PC-3 (cell line): ENCODE data around the gene RET. TPM values are rescaled to one million over a fixed set of nuclear protein-coding genes. Genes with fewer than 3 reads are reported as not detected.

ENCODE experiments used
- ATAC-seq: fragments of 200-7000 bp; cut with Tn5 transposase; 2 replicates; pipeline ENCODE4 v1.9.1; 2020; ENCODE audit warnings: mild to moderate bottlenecking, moderate library complexity
- BruUV-seq: library from RNA; stranded (reverse); fragments of 400-500 nt; replicated peaks from 2 replicates; lab custom pipeline; 2021; lab: Mats Ljungman, UMichigan
- CTCF ChIA-PET: fragments of 300-600 bp; sonication (Branson Sonifier 250); formaldehyde crosslinking; loops from one replicate; lab custom pipeline; 2022; ENCODE audit warnings: antibody characterized with exemption; lab: Charles Lee
- POLR2A ChIA-PET: fragments of 300-600 bp; sonication (Branson Sonifier 250); formaldehyde crosslinking; loops from one replicate; lab custom pipeline; 2022; ENCODE audit warnings: antibody characterized with exemption; ENCODE audit not compliant: unreplicated experiment; lab: Charles Lee
- DNase-seq: peaks from one replicate; pipeline ENCODE4 v3.0.0-alpha.2; 2015
- H2AFZ ChIP-seq: fragments of 300-600 bp; sonication (generic); 2 replicates; pipeline ENCODE4 v1.6.0; 2016; ENCODE audit warnings: antibody characterized with exemption, low read length
- H3F3A ChIP-seq: fragments of 300-600 bp; sonication (generic); one replicate; pipeline ENCODE4 v1.6.0; 2017; ENCODE audit warnings: antibody characterized with exemption, low read length, control low read depth, mild to moderate bottlenecking; ENCODE audit not compliant: unreplicated experiment
- H3K27ac ChIP-seq: fragments of 300-600 bp; sonication (generic); 2 replicates; pipeline ENCODE4 v1.5.1; 2016; ENCODE audit warnings: mild to moderate bottlenecking, low read length
- H3K27me3 ChIP-seq: fragments of 300-600 bp; sonication (generic); 2 replicates; pipeline ENCODE4 v1.6.1; 2016; ENCODE audit warnings: low read length, mixed read lengths
- H3K36me3 ChIP-seq: fragments of 300-600 bp; sonication (generic); 2 replicates; pipeline ENCODE4 v1.6.1; 2016; ENCODE audit warnings: low read depth, mixed run types, low read length, mixed read lengths
- H3K4me1 ChIP-seq: fragments of 300-600 bp; sonication (generic); 2 replicates; pipeline ENCODE4 v1.5.1; 2016; ENCODE audit warnings: low read length; ENCODE audit not compliant: insufficient read depth
- H3K4me2 ChIP-seq: fragments of 300-600 bp; sonication (generic); 2 replicates; pipeline ENCODE4 v1.6.0; 2016; ENCODE audit warnings: low read length
- H3K4me3 ChIP-seq: fragments of 300-600 bp; sonication (generic); 2 replicates; pipeline ENCODE4 v1.5.1; 2016; ENCODE audit warnings: mild to moderate bottlenecking, low read length, mixed read lengths
- H3K79me2 ChIP-seq: fragments of 300-600 bp; sonication (generic); 2 replicates; pipeline ENCODE4 v1.6.1; 2017; ENCODE audit warnings: low read length, mixed read lengths
- H3K9ac ChIP-seq: fragments of 300-600 bp; sonication (generic); 2 replicates; pipeline ENCODE4 v1.6.0; 2016; ENCODE audit warnings: mild to moderate bottlenecking, low read length
- H3K9me2 ChIP-seq: fragments of 300-600 bp; sonication (generic); replicated peaks from 2 replicates; pipeline ENCODE4 v1.6.1; 2016; ENCODE audit warnings: mixed run types, low read length, mixed read lengths
- H3K9me3 ChIP-seq: fragments of 300-600 bp; sonication (generic); 2 replicates; pipeline ENCODE4 v1.6.1; 2016; ENCODE audit warnings: low read length, mixed read lengths
- H4K20me1 ChIP-seq: fragments of 300-600 bp; sonication (generic); 2 replicates; pipeline ENCODE4 v1.6.1; 2016; ENCODE audit warnings: low read length, mixed read lengths
- EZH2 ChIP-seq: fragments of 300-600 bp; sonication (generic); IDR thresholded peaks from one replicate; pipeline ENCODE4 v1.6.1; 2017; ENCODE audit warnings: antibody characterized with exemption, mild to moderate bottlenecking, low read length; ENCODE audit not compliant: unreplicated experiment
- EZH2phosphoT487 ChIP-seq: fragments of 300-600 bp; sonication (generic); IDR thresholded peaks from 2 replicates; pipeline ENCODE4 v1.6.1; 2018; ENCODE audit warnings: mild to moderate bottlenecking, antibody characterized with exemption, low read length, borderline replicate concordance
- intact Hi-C: fragments of 100-400 bp; cut with micrococcal nuclease; formaldehyde crosslinking; loops from 2 replicates; pipeline ENCODE4 v1.9.0; 2023
- total RNA-seq: library from RNA; depleted of rRNA; stranded (reverse); fragments of >200 nt; gene quantifications from 2 replicates; pipeline ENCODE4 v1.2.3, GENCODE V29; 2014
- TF ChIP-seq, protein P1 (sequence below): fragments of 300-600 bp; sonication (generic); conservative IDR thresholded peaks from 2 replicates; pipeline ENCODE4 v1.5.1; 2017; ENCODE audit warnings: antibody characterized with exemption, low read depth, mild to moderate bottlenecking, low read length

Gene RET
- total RNA-seq, 1 experiment from 2014 or later, result not detected

DNA sequence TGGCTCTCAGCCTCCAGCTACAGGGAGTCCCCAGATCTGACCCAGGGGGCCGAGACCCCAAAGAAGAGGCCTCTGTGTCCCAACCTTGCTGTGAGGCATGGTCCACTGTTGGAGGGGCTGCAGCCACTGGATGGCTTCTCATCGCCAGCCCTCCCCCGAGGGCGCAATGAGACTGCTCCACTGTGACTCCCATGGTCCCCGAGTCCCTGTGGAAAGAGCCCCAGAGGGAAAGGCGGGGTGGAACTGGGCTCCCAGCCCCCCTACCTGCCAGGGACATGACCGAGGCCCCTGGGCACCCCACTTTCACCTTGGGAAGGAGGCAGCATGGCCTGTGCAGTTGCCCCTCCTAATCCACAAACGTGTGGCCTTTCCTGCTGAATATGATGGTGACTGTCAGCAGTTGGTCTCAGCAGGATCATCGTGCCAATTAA lies 33.5 kb upstream of the RET start:
- no TSS peak for BruUV-seq
- H3K4me3 ChIP-seq, result no peak overlapping the region
- ATAC-seq (no peak), DNase-seq (no peak)
- H3F3A ChIP-seq, result no peaks in the 10 kb centered on the region
- no peaks in the 10 kb centered on the region for H3K36me3 ChIP-seq
- H3K4me1 ChIP-seq, result no peaks in the 10 kb centered on the region
- POLR2A ChIA-PET, result no interaction called here
- no peaks in the 10 kb centered on the region for H3K79me2 ChIP-seq
- no peak overlapping the region for H3K27ac ChIP-seq
- H2AFZ ChIP-seq, result no peak overlapping the region
- no peaks in the 10 kb centered on the region for H3K9me2 ChIP-seq
- no peak overlapping the region for H3K9ac ChIP-seq
- intact Hi-C loops, result no loop called here
- H3K27me3 ChIP-seq, result 0 out of 2 replicates have a peak, but pooled peaks cover 4% of the 10 kb centered on the region
- H3K4me2 ChIP-seq, result no peak overlapping the region
- H4K20me1 ChIP-seq, result no peaks in the 10 kb centered on the region
- no peaks in the 10 kb centered on the region for H3K9me3 ChIP-seq
- TF ChIP-seq EZH2phosphoT487 (no peak), EZH2 (no peak)
- TF ChIP-seq, protein P1, sequence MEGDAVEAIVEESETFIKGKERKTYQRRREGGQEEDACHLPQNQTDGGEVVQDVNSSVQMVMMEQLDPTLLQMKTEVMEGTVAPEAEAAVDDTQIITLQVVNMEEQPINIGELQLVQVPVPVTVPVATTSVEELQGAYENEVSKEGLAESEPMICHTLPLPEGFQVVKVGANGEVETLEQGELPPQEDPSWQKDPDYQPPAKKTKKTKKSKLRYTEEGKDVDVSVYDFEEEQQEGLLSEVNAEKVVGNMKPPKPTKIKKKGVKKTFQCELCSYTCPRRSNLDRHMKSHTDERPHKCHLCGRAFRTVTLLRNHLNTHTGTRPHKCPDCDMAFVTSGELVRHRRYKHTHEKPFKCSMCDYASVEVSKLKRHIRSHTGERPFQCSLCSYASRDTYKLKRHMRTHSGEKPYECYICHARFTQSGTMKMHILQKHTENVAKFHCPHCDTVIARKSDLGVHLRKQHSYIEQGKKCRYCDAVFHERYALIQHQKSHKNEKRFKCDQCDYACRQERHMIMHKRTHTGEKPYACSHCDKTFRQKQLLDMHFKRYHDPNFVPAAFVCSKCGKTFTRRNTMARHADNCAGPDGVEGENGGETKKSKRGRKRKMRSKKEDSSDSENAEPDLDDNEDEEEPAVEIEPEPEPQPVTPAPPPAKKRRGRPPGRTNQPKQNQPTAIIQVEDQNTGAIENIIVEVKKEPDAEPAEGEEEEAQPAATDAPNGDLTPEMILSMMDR, result no peak
- CTCF ChIA-PET, result no interaction called here

GRCh38 chr10:43043773-43044447 lies 33.0 kb upstream of the RET start:
- H3F3A ChIP-seq, result no peaks in the 10 kb centered on the region
- H3K9me2 ChIP-seq, result no peaks in the 10 kb centered on the region
- no peak for DNase-seq
- H3K27ac ChIP-seq, result no peak overlapping the region
- intact Hi-C loops, result no loop called here
- CTCF ChIA-PET, result no interaction called here
- no peak for ATAC-seq
- no TSS peak for BruUV-seq
- no peak overlapping the region for H3K4me2 ChIP-seq
- TF ChIP-seq, protein P1, result no peak
- TF ChIP-seq EZH2phosphoT487 (no peak), EZH2 (no peak)
- H3K9ac ChIP-seq, result no peak overlapping the region
- H3K79me2 ChIP-seq, result no peaks in the 10 kb centered on the region
- no peaks in the 10 kb centered on the region for H3K36me3 ChIP-seq
- peaks cover 9% of the 10 kb centered on the region; the same call in 1 of the 2 replicates for H3K27me3 ChIP-seq
- no peak overlapping the region for H3K4me3 ChIP-seq
- no peak overlapping the region for H2AFZ ChIP-seq
- POLR2A ChIA-PET, result no interaction called here
- H3K9me3 ChIP-seq, result no peaks in the 10 kb centered on the region
- no peaks in the 10 kb centered on the region for H4K20me1 ChIP-seq
- H3K4me1 ChIP-seq, result no peaks in the 10 kb centered on the region

DNA sequence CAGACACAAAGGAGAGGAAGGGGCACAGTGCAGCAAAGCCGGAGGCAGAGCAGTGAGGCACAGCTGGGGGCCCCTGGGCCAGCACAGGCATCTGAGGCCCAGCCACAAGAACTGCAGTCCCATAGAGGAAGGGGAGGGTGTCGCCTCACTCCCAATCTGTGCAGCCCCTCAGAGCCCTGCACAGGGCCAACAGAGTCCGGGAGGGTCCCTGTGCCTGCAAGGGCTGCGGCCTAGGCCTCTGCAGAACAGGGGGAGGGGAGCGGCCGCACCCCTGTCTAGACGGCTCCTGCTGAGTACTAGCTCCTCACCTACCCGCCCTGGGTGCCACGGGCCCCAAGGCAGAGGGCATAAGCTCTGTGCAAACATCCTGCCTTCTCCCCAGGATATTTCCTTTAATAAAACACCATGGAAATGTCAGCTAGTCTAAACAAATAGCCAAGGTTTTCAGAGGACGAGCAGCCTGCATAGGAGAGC lies 32.4 kb upstream of the RET start:
- BruUV-seq, result no TSS peak
- intact Hi-C loops, result no loop called here
- H3K36me3 ChIP-seq, result no peaks in the 10 kb centered on the region
- CTCF ChIA-PET, result no interaction called here
- no peak overlapping the region for H3K4me3 ChIP-seq
- peaks cover 11% of the 10 kb centered on the region; the same call in 1 of the 2 replicates for H3K27me3 ChIP-seq
- H3K4me2 ChIP-seq, result no peak overlapping the region
- H3K4me1 ChIP-seq, result no peaks in the 10 kb centered on the region
- TF ChIP-seq, protein P1, result no peak
- TF ChIP-seq EZH2 (no peak), EZH2phosphoT487 (no peak)
- no peak overlapping the region for H3K9ac ChIP-seq
- no peak overlapping the region for H3K27ac ChIP-seq
- DNase-seq (no peak), ATAC-seq (peak; percentile 61)
- H2AFZ ChIP-seq, result no peak overlapping the region
- no peaks in the 10 kb centered on the region for H3F3A ChIP-seq
- POLR2A ChIA-PET, result no interaction called here
- no peaks in the 10 kb centered on the region for H3K9me2 ChIP-seq
- no peaks in the 10 kb centered on the region for H3K79me2 ChIP-seq
- no peaks in the 10 kb centered on the region for H4K20me1 ChIP-seq
- H3K9me3 ChIP-seq, result no peaks in the 10 kb centered on the region
